Neural cell (in vitro differentiated cells): ENCODE data around the gene RAI1.

ENCODE experiments used
- EP300 ChIP-seq: fragments of 450-650 bp; conservative IDR thresholded peaks from 2 replicates; pipeline ENCODE4 v1.6.1; 2014; ENCODE audit warnings: antibody characterized with exemption, mild to moderate bottlenecking, moderate library complexity; ENCODE audit not compliant: poor library complexity, severe bottlenecking
- EZH2 ChIP-seq: fragments of 200-600, 300-800 bp; shearing (Covaris generic), sonication (generic); IDR thresholded peaks from 2 replicates; pipeline ENCODE4 v1.6.1; 2014; ENCODE audit warnings: antibody characterized with exemption, low read length, borderline replicate concordance, mild to moderate bottlenecking; ENCODE audit not compliant: insufficient read depth, poor library complexity, severe bottlenecking
- MXI1 ChIP-seq: fragments of 450-650 bp; conservative IDR thresholded peaks from 2 replicates; pipeline ENCODE4 v1.6.1; 2014; ENCODE audit warnings: antibody characterized with exemption, mild to moderate bottlenecking; ENCODE audit not compliant: poor library complexity, severe bottlenecking
- POLR2AphosphoS5 ChIP-seq: IDR thresholded peaks from 2 replicates; pipeline ENCODE4 v1.6.1; 2012
- RAD21 ChIP-seq: fragments of 450-650 bp; conservative IDR thresholded peaks from 2 replicates; pipeline ENCODE4 v1.6.1; 2014; ENCODE audit warnings: antibody characterized with exemption, mild to moderate bottlenecking, moderate library complexity
- SMC3 ChIP-seq: fragments of 450-650 bp; conservative IDR thresholded peaks from 2 replicates; pipeline ENCODE4 v1.6.1; 2014; ENCODE audit warnings: antibody characterized with exemption, mild to moderate bottlenecking, moderate library complexity; ENCODE audit not compliant: poor library complexity
- TAF1 ChIP-seq: IDR thresholded peaks from 2 replicates; pipeline ENCODE4 v1.6.1; 2012; ENCODE audit warnings: low read depth
- TF ChIP-seq, protein P1 (sequence below): fragments of 450-650 bp; IDR thresholded peaks from 2 replicates; pipeline ENCODE4 v1.5.1; 2014; ENCODE audit warnings: antibody characterized with exemption, mild to moderate bottlenecking, moderate library complexity; ENCODE audit not compliant: poor library complexity, severe bottlenecking
- TF ChIP-seq, protein P2 (sequence below): IDR thresholded peaks from 2 replicates; pipeline ENCODE4 v1.6.1; 2012; ENCODE audit warnings: borderline replicate concordance

DNA sequence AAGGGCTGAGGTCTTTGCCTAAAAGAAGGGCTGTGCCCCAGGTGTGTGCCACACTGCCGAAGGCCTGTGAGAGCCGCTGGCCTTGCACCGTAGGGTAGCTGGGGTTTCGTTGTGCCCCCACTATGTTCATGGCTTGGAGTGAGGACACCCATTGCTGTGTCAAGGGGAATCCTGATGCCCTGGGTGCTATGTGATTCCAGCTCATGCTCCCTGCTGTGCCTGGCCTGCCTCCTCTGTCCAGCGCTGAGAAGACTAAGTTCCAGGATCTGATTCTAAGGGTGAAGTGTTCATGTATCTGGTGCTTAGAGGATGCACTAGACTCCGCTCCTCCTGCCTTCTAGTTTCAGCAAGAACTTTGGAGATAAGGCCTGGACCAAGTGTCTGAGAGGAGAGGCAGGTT is 108.2 kb downstream of the RAI1 start:
- TF ChIP-seq, protein P1, sequence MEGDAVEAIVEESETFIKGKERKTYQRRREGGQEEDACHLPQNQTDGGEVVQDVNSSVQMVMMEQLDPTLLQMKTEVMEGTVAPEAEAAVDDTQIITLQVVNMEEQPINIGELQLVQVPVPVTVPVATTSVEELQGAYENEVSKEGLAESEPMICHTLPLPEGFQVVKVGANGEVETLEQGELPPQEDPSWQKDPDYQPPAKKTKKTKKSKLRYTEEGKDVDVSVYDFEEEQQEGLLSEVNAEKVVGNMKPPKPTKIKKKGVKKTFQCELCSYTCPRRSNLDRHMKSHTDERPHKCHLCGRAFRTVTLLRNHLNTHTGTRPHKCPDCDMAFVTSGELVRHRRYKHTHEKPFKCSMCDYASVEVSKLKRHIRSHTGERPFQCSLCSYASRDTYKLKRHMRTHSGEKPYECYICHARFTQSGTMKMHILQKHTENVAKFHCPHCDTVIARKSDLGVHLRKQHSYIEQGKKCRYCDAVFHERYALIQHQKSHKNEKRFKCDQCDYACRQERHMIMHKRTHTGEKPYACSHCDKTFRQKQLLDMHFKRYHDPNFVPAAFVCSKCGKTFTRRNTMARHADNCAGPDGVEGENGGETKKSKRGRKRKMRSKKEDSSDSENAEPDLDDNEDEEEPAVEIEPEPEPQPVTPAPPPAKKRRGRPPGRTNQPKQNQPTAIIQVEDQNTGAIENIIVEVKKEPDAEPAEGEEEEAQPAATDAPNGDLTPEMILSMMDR, result no peak
- TF ChIP-seq EZH2, result no peak
- TF ChIP-seq SMC3, result no peak
- TF ChIP-seq RAD21, result no peak
- TF ChIP-seq EP300, result no peak
- TF ChIP-seq POLR2AphosphoS5, result no peak
- no peak for TF ChIP-seq MXI1
- TF ChIP-seq TAF1, result no peak
- TF ChIP-seq, protein P2, sequence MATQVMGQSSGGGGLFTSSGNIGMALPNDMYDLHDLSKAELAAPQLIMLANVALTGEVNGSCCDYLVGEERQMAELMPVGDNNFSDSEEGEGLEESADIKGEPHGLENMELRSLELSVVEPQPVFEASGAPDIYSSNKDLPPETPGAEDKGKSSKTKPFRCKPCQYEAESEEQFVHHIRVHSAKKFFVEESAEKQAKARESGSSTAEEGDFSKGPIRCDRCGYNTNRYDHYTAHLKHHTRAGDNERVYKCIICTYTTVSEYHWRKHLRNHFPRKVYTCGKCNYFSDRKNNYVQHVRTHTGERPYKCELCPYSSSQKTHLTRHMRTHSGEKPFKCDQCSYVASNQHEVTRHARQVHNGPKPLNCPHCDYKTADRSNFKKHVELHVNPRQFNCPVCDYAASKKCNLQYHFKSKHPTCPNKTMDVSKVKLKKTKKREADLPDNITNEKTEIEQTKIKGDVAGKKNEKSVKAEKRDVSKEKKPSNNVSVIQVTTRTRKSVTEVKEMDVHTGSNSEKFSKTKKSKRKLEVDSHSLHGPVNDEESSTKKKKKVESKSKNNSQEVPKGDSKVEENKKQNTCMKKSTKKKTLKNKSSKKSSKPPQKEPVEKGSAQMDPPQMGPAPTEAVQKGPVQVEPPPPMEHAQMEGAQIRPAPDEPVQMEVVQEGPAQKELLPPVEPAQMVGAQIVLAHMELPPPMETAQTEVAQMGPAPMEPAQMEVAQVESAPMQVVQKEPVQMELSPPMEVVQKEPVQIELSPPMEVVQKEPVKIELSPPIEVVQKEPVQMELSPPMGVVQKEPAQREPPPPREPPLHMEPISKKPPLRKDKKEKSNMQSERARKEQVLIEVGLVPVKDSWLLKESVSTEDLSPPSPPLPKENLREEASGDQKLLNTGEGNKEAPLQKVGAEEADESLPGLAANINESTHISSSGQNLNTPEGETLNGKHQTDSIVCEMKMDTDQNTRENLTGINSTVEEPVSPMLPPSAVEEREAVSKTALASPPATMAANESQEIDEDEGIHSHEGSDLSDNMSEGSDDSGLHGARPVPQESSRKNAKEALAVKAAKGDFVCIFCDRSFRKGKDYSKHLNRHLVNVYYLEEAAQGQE, result no peak
